ENCODE results near the gene SIX5. TPM values are rescaled to one million over a fixed set of nuclear protein-coding genes. Genes with fewer than 3 reads are reported as not detected.

Gene SIX5
- total RNA-seq, 1 experiment from 2014 or later: 27.6 TPM

GRCh38 chr19:45781214-45782161 lies 12.4 kb upstream of the SIX5 start:
- POLR2A ChIA-PET (ENCODE audit: unreplicated experiment): interaction anchor here (0.5 to 2.6 kb wide), 7 partner anchors 10 to 936 kb away, joined by 3 to 58 read pairs (median 12); partner anchors contain the start of genes NECTIN2 and SIX5
- Histone ChIP-seq H3K4me3 (peak overlapping the region; percentile 51), H4K20me1 (ENCODE audit: insufficient read depth) (peaks cover 9% of the 10 kb centered on the region), H3K36me3 (ENCODE audit: low read depth) (peaks cover 28% of the 10 kb centered on the region), H3F3A (ENCODE audit: insufficient read depth, low read depth) (peaks cover 50% of the 10 kb centered on the region), H3K27ac (peak overlapping the region; percentile 81), H3K4me1 (replicated peaks; ENCODE audit: insufficient read depth) (peaks cover 55% of the 10 kb centered on the region), H3K9me2 (ENCODE audit: insufficient read depth) (no peaks in the 10 kb centered on the region), H3K4me2 (peak overlapping the region; percentile 81), H3K27me3 (ENCODE audit: insufficient read depth, low read depth) (no peaks in the 10 kb centered on the region), H2AFZ (no peak overlapping the region), H3K9me3 (ENCODE audit: insufficient read depth, low read depth) (no peaks in the 10 kb centered on the region), H3K79me2 (ENCODE audit: low read depth) (peaks cover 20% of the 10 kb centered on the region)
- intact Hi-C loops (cut with micrococcal nuclease; ENCODE audit: unreplicated experiment): loop anchor here (1.0 kb wide), 1 partner anchor 12 kb away; the partner anchor contains the start of gene SIX5
- CTCF ChIA-PET: interaction anchor here (0.6 to 2.1 kb wide), 3 partner anchors 11 to 18 kb away, joined by 3 to 13 read pairs (median 3); partner anchors contain the start of gene DMWD
- BruUV-seq (replicated peaks): no TSS peak
- TF ChIP-seq, protein P1, sequence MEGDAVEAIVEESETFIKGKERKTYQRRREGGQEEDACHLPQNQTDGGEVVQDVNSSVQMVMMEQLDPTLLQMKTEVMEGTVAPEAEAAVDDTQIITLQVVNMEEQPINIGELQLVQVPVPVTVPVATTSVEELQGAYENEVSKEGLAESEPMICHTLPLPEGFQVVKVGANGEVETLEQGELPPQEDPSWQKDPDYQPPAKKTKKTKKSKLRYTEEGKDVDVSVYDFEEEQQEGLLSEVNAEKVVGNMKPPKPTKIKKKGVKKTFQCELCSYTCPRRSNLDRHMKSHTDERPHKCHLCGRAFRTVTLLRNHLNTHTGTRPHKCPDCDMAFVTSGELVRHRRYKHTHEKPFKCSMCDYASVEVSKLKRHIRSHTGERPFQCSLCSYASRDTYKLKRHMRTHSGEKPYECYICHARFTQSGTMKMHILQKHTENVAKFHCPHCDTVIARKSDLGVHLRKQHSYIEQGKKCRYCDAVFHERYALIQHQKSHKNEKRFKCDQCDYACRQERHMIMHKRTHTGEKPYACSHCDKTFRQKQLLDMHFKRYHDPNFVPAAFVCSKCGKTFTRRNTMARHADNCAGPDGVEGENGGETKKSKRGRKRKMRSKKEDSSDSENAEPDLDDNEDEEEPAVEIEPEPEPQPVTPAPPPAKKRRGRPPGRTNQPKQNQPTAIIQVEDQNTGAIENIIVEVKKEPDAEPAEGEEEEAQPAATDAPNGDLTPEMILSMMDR (conservative IDR thresholded peaks at IDR 0.05): no peak
- no peak for TF ChIP-seq EZH2 (IDR thresholded peaks at IDR 0.05; ENCODE audit: low read depth)
- DNase-seq: peak; percentile 89 to 90

GRCh38 chr19:45780448-45781213 lies 11.6 kb upstream of the SIX5 start:
- no peak overlapping the region for H2AFZ ChIP-seq
- H3K27me3 ChIP-seq (ENCODE audit: insufficient read depth, low read depth): no peaks in the 10 kb centered on the region
- BruUV-seq (replicated peaks): TSS peak; percentile 20
- H3K9me3 ChIP-seq (ENCODE audit: insufficient read depth, low read depth): no peaks in the 10 kb centered on the region
- POLR2A ChIA-PET (ENCODE audit: unreplicated experiment): interaction anchor here (0.6 to 2.6 kb wide), 3 partner anchors 11 to 251 kb away, joined by 3 to 58 read pairs (median 20); partner anchors contain the start of gene SIX5
- CTCF ChIA-PET: interaction anchor here (0.6 kb wide), 1 partner anchor 12 kb away, joined by 3 read pairs; the partner anchor contains the start of gene DMWD
- no peak for DNase-seq
- peaks cover 51% of the 10 kb centered on the region for H3F3A ChIP-seq (ENCODE audit: insufficient read depth, low read depth)
- intact Hi-C loops (cut with micrococcal nuclease; ENCODE audit: unreplicated experiment): loop anchor here (1.0 kb wide), 1 partner anchor 11 kb away; the partner anchor contains the start of gene SIX5
- TF ChIP-seq EZH2 (IDR thresholded peaks at IDR 0.05; ENCODE audit: low read depth): no peak
- TF ChIP-seq, protein P1 (conservative IDR thresholded peaks at IDR 0.05): no peak
- no peaks in the 10 kb centered on the region for H3K9me2 ChIP-seq (ENCODE audit: insufficient read depth)
- H4K20me1 ChIP-seq (ENCODE audit: insufficient read depth): peaks cover 9% of the 10 kb centered on the region
- peak overlapping the region; percentile 81 for H3K27ac ChIP-seq
- peaks cover 20% of the 10 kb centered on the region for H3K79me2 ChIP-seq (ENCODE audit: low read depth)
- peak overlapping the region; percentile 81 for H3K4me2 ChIP-seq
- peaks cover 28% of the 10 kb centered on the region for H3K36me3 ChIP-seq (ENCODE audit: low read depth)
- H3K4me1 ChIP-seq (replicated peaks; ENCODE audit: insufficient read depth): peaks cover 55% of the 10 kb centered on the region
- peak overlapping the region; percentile 51; the same call in 1 of the 2 replicates for H3K4me3 ChIP-seq

DNA sequence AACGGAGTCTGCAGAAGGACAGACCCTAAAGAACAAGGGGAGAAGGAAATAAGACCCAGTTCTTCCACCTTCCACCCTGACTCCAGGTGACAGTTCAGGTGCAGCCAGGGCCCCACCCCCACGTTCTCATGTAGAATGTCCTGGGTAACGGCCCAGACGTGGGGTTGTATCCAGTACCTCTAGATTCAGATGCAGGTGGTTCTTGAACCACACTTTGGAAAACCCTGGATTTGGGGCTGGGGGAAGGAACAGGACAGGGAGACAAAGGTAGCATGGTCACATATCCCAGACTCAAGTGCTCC lies 11.0 kb upstream of the SIX5 start:
- no peak for TF ChIP-seq EZH2 (IDR thresholded peaks at IDR 0.05; ENCODE audit: low read depth)
- TF ChIP-seq, protein P1 (conservative IDR thresholded peaks at IDR 0.05): no peak
- ChIA-PET CTCF (no interaction called here), POLR2A (ENCODE audit: unreplicated experiment) (no interaction called here)
- no TSS peak for BruUV-seq (replicated peaks)
- Histone ChIP-seq H2AFZ (no peak overlapping the region), H3F3A (ENCODE audit: insufficient read depth, low read depth) (peaks cover 51% of the 10 kb centered on the region), H3K9me2 (ENCODE audit: insufficient read depth) (no peaks in the 10 kb centered on the region), H3K27ac (peak overlapping the region; percentile 81; the same call in 1 of the 2 replicates), H3K27me3 (ENCODE audit: insufficient read depth, low read depth) (no peaks in the 10 kb centered on the region), H3K4me3 (no peak overlapping the region), H4K20me1 (ENCODE audit: insufficient read depth) (peaks cover 9% of the 10 kb centered on the region), H3K36me3 (ENCODE audit: low read depth) (peaks cover 28% of the 10 kb centered on the region), H3K4me1 (replicated peaks; ENCODE audit: insufficient read depth) (peaks cover 55% of the 10 kb centered on the region), H3K79me2 (ENCODE audit: low read depth) (peaks cover 19% of the 10 kb centered on the region), H3K4me2 (peak overlapping the region; percentile 81), H3K9me3 (ENCODE audit: insufficient read depth, low read depth) (no peaks in the 10 kb centered on the region)
- intact Hi-C loops (cut with micrococcal nuclease; ENCODE audit: unreplicated experiment): no loop called here
- DNase-seq: no peak

Data from PC-9 (cell line).